Endothelial cell of umbilical vein (primary cell): Measurements from ENCODE around the gene NR1H3. TPM values are rescaled to one million over a fixed set of nuclear protein-coding genes. Genes with fewer than 3 reads are reported as not detected.

Experiments
- BruUV-seq: library from RNA; stranded (reverse); fragments of 400-500 nt; replicated peaks from 2 replicates; lab custom pipeline; 2021; lab: Mats Ljungman, UMichigan
- CTCF ChIA-PET: fragments of 300-600, 350-600 bp; sonication (Branson Sonifier 250); formaldehyde crosslinking; loops from one replicate; lab custom pipeline; 2021; ENCODE audit warnings: antibody characterized with exemption, inconsistent platforms; lab: Charles Lee
- POLR2A ChIA-PET: fragments of 300-600, 350-600 bp; sonication (Branson Sonifier 250); formaldehyde crosslinking; loops from one replicate; lab custom pipeline; 2021; ENCODE audit warnings: antibody characterized with exemption, inconsistent platforms; lab: Charles Lee
- DNase-seq: peaks from one replicate; pipeline ENCODE4 v3.0.0-alpha.2; 2011; ENCODE audit warnings: low read depth, low spot score
- FAIRE-seq: peaks from 2 replicates; lab custom pipeline; 2011; peaks lifted over from hg19 to GRCh38; lab: Jason Lieb, UNC
- H2AFZ ChIP-seq: 2 replicates; pipeline ENCODE4 v1.6.0; 2012; ENCODE audit warnings: low read depth, low read length, control low read depth, inconsistent platforms
- H3K27ac ChIP-seq: 2 replicates; pipeline ENCODE4 v1.5.1; 2011; ENCODE audit warnings: low read depth, mild to moderate bottlenecking, control low read depth, low read length, moderate library complexity; ENCODE audit not compliant: insufficient read depth
- H3K27me3 ChIP-seq, 2 experiments: 2 replicates each; pipeline versions ENCODE4 v1.6.0 to v1.6.1; 2011; ENCODE audit warnings: low read length in 2 of 2, mixed read lengths in 1 of 2; ENCODE audit not compliant: control insufficient read depth in 2 of 2, insufficient read depth in 2 of 2
- H3K36me3 ChIP-seq, 2 experiments: 2 replicates in 1 of 2; 3 replicates in 1 of 2; pipeline ENCODE4 v1.5.1; 2011; ENCODE audit warnings: low read length in 2 of 2, mild to moderate bottlenecking in 1 of 2, moderate library complexity in 1 of 2; ENCODE audit not compliant: control insufficient read depth in 2 of 2, insufficient read depth in 2 of 2; ENCODE audit errors: extremely low read depth in 1 of 2
- H3K4me1 ChIP-seq: 3 replicates; pipeline ENCODE4 v1.5.1; 2011; ENCODE audit warnings: mild to moderate bottlenecking, low read length; ENCODE audit not compliant: control insufficient read depth, insufficient read depth; ENCODE audit errors: extremely low read depth
- H3K4me2 ChIP-seq: 2 replicates; pipeline ENCODE4 v1.6.1; 2011; ENCODE audit warnings: low read length, control low read depth, mixed read lengths; ENCODE audit not compliant: insufficient read depth
- H3K4me3 ChIP-seq, 3 experiments: fragments of 200-600 bp in 1 of 3; sonication (generic), shearing (Covaris generic) in 1 of 3; replicated peaks in 1 of 3; 2 replicates each; pipeline ENCODE4 v1.5.1; 2011 to 2016; ENCODE audit warnings: control low read depth in 3 of 3, low read length in 3 of 3, mild to moderate bottlenecking in 2 of 3, inconsistent platforms in 1 of 3, low read depth in 1 of 3, moderate library complexity in 1 of 3; ENCODE audit not compliant: insufficient read depth in 1 of 3
- H3K79me2 ChIP-seq: 2 replicates; pipeline ENCODE4 v1.6.0; 2012; ENCODE audit warnings: low read length, inconsistent platforms; ENCODE audit not compliant: control insufficient read depth, insufficient read depth
- H3K9ac ChIP-seq: replicated peaks from 2 replicates; pipeline ENCODE3; 2011; ENCODE audit warnings: low read length, control low read depth; ENCODE audit not compliant: insufficient read depth; ENCODE audit errors: extremely low read depth
- H3K9me1 ChIP-seq: replicated peaks from 3 replicates; pipeline ENCODE4 v1.6.0; 2011; ENCODE audit warnings: mild to moderate bottlenecking, low read length; ENCODE audit not compliant: control insufficient read depth, insufficient read depth; ENCODE audit errors: extremely low read depth
- H3K9me3 ChIP-seq: replicated peaks from 2 replicates; pipeline ENCODE4 v1.5.1; 2012; ENCODE audit warnings: low read length, inconsistent platforms; ENCODE audit not compliant: control insufficient read depth, insufficient read depth
- H4K20me1 ChIP-seq: replicated peaks from 2 replicates; pipeline ENCODE3; 2011; ENCODE audit warnings: mild to moderate bottlenecking, low read length; ENCODE audit not compliant: control insufficient read depth, insufficient read depth; ENCODE audit errors: extremely low read depth
- CTCF ChIP-seq, 2 donors: IDR thresholded peaks; 1 replicate in 1 of 2; 2 replicates in 1 of 2; pipeline ENCODE4 v1.5.1; 2011; ENCODE audit warnings: low read length in 2 of 2, mild to moderate bottlenecking in 2 of 2, moderate library complexity in 2 of 2, control low read depth in 1 of 2, inconsistent platforms in 1 of 2, low read depth in 1 of 2; ENCODE audit not compliant: insufficient read depth in 1 of 2; ENCODE audit errors: extremely low read depth in 1 of 2
- EZH2 ChIP-seq: IDR thresholded peaks from 2 replicates; pipeline ENCODE4 v1.6.1; 2012; ENCODE audit warnings: borderline replicate concordance, low read depth, mild to moderate bottlenecking, moderate library complexity, low read length, inconsistent platforms; ENCODE audit not compliant: severe bottlenecking
- FOS ChIP-seq: IDR thresholded peaks from 2 replicates; pipeline ENCODE4 v1.6.1; 2011; ENCODE audit warnings: mild to moderate bottlenecking, low read length, moderate library complexity, borderline replicate concordance; ENCODE audit not compliant: insufficient read depth
- GATA2 ChIP-seq: IDR thresholded peaks from 2 replicates; pipeline ENCODE4 v1.7.0; 2011; ENCODE audit warnings: low read depth, mild to moderate bottlenecking, moderate library complexity, mixed read lengths, low read length; ENCODE audit not compliant: insufficient read length, insufficient read depth
- JUN ChIP-seq: IDR thresholded peaks from 2 replicates; pipeline ENCODE4 v1.6.1; 2011; ENCODE audit warnings: borderline replicate concordance, low read depth; ENCODE audit not compliant: insufficient read length, insufficient read depth
- MAX ChIP-seq: IDR thresholded peaks from 2 replicates; pipeline ENCODE4 v1.6.1; 2011; ENCODE audit not compliant: insufficient read depth, insufficient read length
- MYC ChIP-seq: IDR thresholded peaks from one replicate; pipeline ENCODE4 v1.6.1; 2011; ENCODE audit warnings: mild to moderate bottlenecking, low read depth, low read length
- POLR2A ChIP-seq: IDR thresholded peaks from 2 replicates; pipeline ENCODE4 v1.6.1; 2012; ENCODE audit warnings: low read depth, mild to moderate bottlenecking, control low read depth, low read length
- POLR2AphosphoS5 ChIP-seq: IDR thresholded peaks from 2 replicates; pipeline ENCODE4 v1.6.1; 2012; ENCODE audit warnings: low read depth, mild to moderate bottlenecking, control low read depth, low read length, moderate library complexity; ENCODE audit not compliant: insufficient read depth
- dilution Hi-C: fragments of 300-500 bp; cut with MboI; formaldehyde crosslinking; loops from one replicate; pipeline ENCODE4 v1.15.0; 2019; ENCODE audit warnings: low sequenced_read_pairs; ENCODE audit not compliant: extremely low pct_ligation_motif_present
- intact Hi-C: fragments of 100-400 bp; cut with micrococcal nuclease; formaldehyde crosslinking; loops from one replicate; pipeline ENCODE4 v1.10.0; 2022
- polyA plus RNA-seq, 4 experiments: library from polyadenylated mRNA; depleted of rRNA in 3 of 4; stranded (reverse) in 3 of 4; unstranded in 1 of 4; fragments of >200 nt; gene quantifications; 2 replicates each; pipeline versions ENCODE4 v1.2.1 to v1.2.3, GENCODE V29; 2011 to 2012; ENCODE audit warnings: missing spikeins in 1 of 4
- total RNA-seq: library from RNA; stranded (reverse); gene quantifications from 2 replicates; pipeline ENCODE4 v1.2.3, GENCODE V29; 2021

The NR1H3 gene
- total and polyA plus RNA-seq, 2 donors (not counting 3 experiments of a cell fraction or from before 2014, with no cell fraction given), result 9.8 to 16.3 TPM

GRCh38 chr11:47280860-47281259 is 23.1 kb downstream of the NR1H3 start:
- Histone ChIP-seq H4K20me1 (no peaks in the 10 kb centered on the region), H3K9me3 (no peaks in the 10 kb centered on the region), H3K4me2 (no peak overlapping the region), H3K9me1 (no peaks in the 10 kb centered on the region), H2AFZ (no peak overlapping the region), H3K79me2 (no peaks in the 10 kb centered on the region), H3K27me3 (no peaks in the 10 kb centered on the region), H3K4me1 (no peaks in the 10 kb centered on the region), H3K36me3 (peaks cover 32 to 59% of the 10 kb centered on the region in 2 experiments), H3K4me3 (no peak overlapping the region), H3K9ac (no peak overlapping the region), H3K27ac (no peak overlapping the region)
- BruUV-seq, result no TSS peak
- POLR2A ChIA-PET, result no interaction called here
- intact Hi-C loops, result no loop called here
- TF ChIP-seq CTCF (IDR thresholded peaks at IDR 0.05; ENCODE audit: extremely low read depth in 1 of 2, insufficient read depth in 1 of 2, low read depth in 1 of 2, low read length in 2 of 2), result no peak
- no peak for TF ChIP-seq JUN
- TF ChIP-seq GATA2, result no peak
- TF ChIP-seq POLR2A, result no peak
- TF ChIP-seq EZH2, result no peak
- TF ChIP-seq FOS, result no peak
- no peak for TF ChIP-seq POLR2AphosphoS5
- no peak for TF ChIP-seq MYC
- TF ChIP-seq MAX, result no peak
- FAIRE-seq, result no peak
- dilution Hi-C loops, result no loop called here
- CTCF ChIA-PET, result interaction anchor here (1.2 to 1.9 kb wide), 3 partner anchors 8 to 74 kb away, joined by 4 to 6 read pairs (median 4); partner anchors contain the start of gene NR1H3
- DNase-seq, result no peak
